Effector memory CD8-positive, alpha-beta T cell (primary cell): ENCODE results near the gene ZNF213.
A peak's percentile ranks its signal among the peaks of the same experiment; 100 is the strongest.

Source experiments
- ATAC-seq: fragments of 150-1000 bp; cut with Tn5 transposase; replicated peaks from 2 replicates; pipeline ENCODE4 v1.10.0; 2021; ENCODE audit warnings: mild to moderate bottlenecking, moderate library complexity
- DNase-seq, 3 experiments: peaks; one replicate each; pipeline ENCODE4 v3.0.0; 2021
- H3K27ac Mint-ChIP-seq, 2 donors: one replicate each; pipeline ENCODE4 v1.8.0; 2022; ENCODE audit warnings: mild to moderate bottlenecking in 2 of 2, mixed read lengths in 2 of 2, moderate library complexity in 2 of 2
- H3K27me3 Mint-ChIP-seq, 2 donors: one replicate each; pipeline ENCODE4 v1.8.0; 2022; ENCODE audit warnings: mixed read lengths in 2 of 2
- H3K36me3 Mint-ChIP-seq: one replicate; pipeline ENCODE4 v1.8.0; 2022; ENCODE audit warnings: mild to moderate bottlenecking, moderate library complexity, mixed read lengths; ENCODE audit not compliant: insufficient read depth
- H3K4me1 Mint-ChIP-seq, 2 donors: one replicate each; pipeline ENCODE4 v1.8.0; 2022; ENCODE audit warnings: low read depth in 2 of 2, mixed read lengths in 2 of 2
- H3K4me3 Mint-ChIP-seq, 2 donors: one replicate each; pipeline ENCODE4 v1.8.0; 2022; ENCODE audit warnings: mild to moderate bottlenecking in 2 of 2, mixed read lengths in 2 of 2, moderate library complexity in 2 of 2
- H3K9me3 Mint-ChIP-seq, 2 donors: one replicate each; pipeline ENCODE4 v1.8.0; 2022; ENCODE audit warnings: mixed read lengths in 2 of 2
- total RNA-seq, 9 experiments: gene quantifications; one replicate each; lab custom pipeline; 2026; lab: John Stamatoyannopoulos, UW

Gene ZNF213
- total RNA-seq: 0 to 12.0 (median 6.7) reads per million in 9 experiments

- H3K4me3 Mint-ChIP-seq: peak within 1 kb of the TSS; percentile 94 to 95
- peaks cover 19 to 25% of the 10 kb centered on the region in 2 donors for H3K4me1 Mint-ChIP-seq
- H3K27me3 Mint-ChIP-seq: no peaks in the 10 kb centered on the region
- ATAC-seq: peak; percentile 95
- H3K27ac Mint-ChIP-seq: peak within 1 kb of the TSS; percentile 96 to 98
- H3K9me3 Mint-ChIP-seq: no peaks in the 10 kb centered on the region
- H3K36me3 Mint-ChIP-seq: peaks cover 24% of the 10 kb centered on the region
- peak; percentile 87 to 88 (median 87) for DNase-seq
Observed at GRCh38 chr16:3134338-3135125, at the start of gene ZNF213. TSS of gene ZNF213 (plus strand) at chr16:3135029. CDS start at chr16:3137281, 2,252 bp downstream.

GRCh38 chr16:3085868-3086595 is 48.8 kb upstream of the ZNF213 start:
- Mint-ChIP-seq H3K9me3 (no peaks in the 10 kb centered on the region), H3K27ac (no peak overlapping the region), H3K4me3 (peak overlapping the region in 1 of 2 donors; percentile 64), H3K36me3 (peaks cover 6% of the 10 kb centered on the region), H3K27me3 (no peaks in the 10 kb centered on the region), H3K4me1 (peaks cover 26 to 27% of the 10 kb centered on the region in 2 donors)
- ATAC-seq (no peak), DNase-seq (no peak)

GRCh38 chr16:3086596-3087242 is 48.1 kb upstream of the ZNF213 start:
- peak; percentile 31 for ATAC-seq
- no peak for DNase-seq
- Mint-ChIP-seq H3K27ac (peak overlapping the region; percentile 60 to 86), H3K4me1 (peaks cover 27 to 29% of the 10 kb centered on the region in 2 donors), H3K36me3 (peaks cover 6% of the 10 kb centered on the region), H3K27me3 (no peaks in the 10 kb centered on the region), H3K4me3 (peak overlapping the region; percentile 53 to 64), H3K9me3 (no peaks in the 10 kb centered on the region)

GRCh38 chr16:3087243-3088235 is 47.3 kb upstream of the ZNF213 start:
- ATAC-seq: no peak
- peak overlapping the region; percentile 86 for H3K27ac Mint-ChIP-seq
- H3K9me3 Mint-ChIP-seq: no peaks in the 10 kb centered on the region
- DNase-seq: no peak
- no peaks in the 10 kb centered on the region for H3K27me3 Mint-ChIP-seq
- H3K4me3 Mint-ChIP-seq: peak overlapping the region; percentile 53 to 64
- H3K4me1 Mint-ChIP-seq: peaks cover 27 to 28% of the 10 kb centered on the region in 2 donors
- peaks cover 9% of the 10 kb centered on the region for H3K36me3 Mint-ChIP-seq

- ATAC-seq (no peak), DNase-seq (no peak)
- Mint-ChIP-seq H3K27me3 (no peaks in the 10 kb centered on the region), H3K9me3 (no peaks in the 10 kb centered on the region), H3K36me3 (peaks cover 9% of the 10 kb centered on the region), H3K4me1 (peaks cover 26 to 27% of the 10 kb centered on the region in 2 donors), H3K4me3 (peak overlapping the region in 1 of 2 donors; percentile 48), H3K27ac (peak overlapping the region; percentile 29 to 86)
Observed at GRCh38 chr16:3088450-3088849, 46.4 kb upstream of the ZNF213 start.

GRCh38 chr16:3088925-3089716 is 45.7 kb upstream of the ZNF213 start:
- H3K4me1 Mint-ChIP-seq: peaks cover 26 to 27% of the 10 kb centered on the region in 2 donors
- ATAC-seq: no peak
- no peak overlapping the region for H3K27ac Mint-ChIP-seq

GRCh38 chr16:3089717-3090592 is 44.9 kb upstream of the ZNF213 start:
- peaks cover 27 to 31% of the 10 kb centered on the region in 2 donors for H3K4me1 Mint-ChIP-seq
- ATAC-seq: no peak
- no peaks in the 10 kb centered on the region for H3K9me3 Mint-ChIP-seq
- no peak for DNase-seq
- H3K4me3 Mint-ChIP-seq: no peak overlapping the region
- H3K27ac Mint-ChIP-seq: no peak overlapping the region
- no peaks in the 10 kb centered on the region for H3K27me3 Mint-ChIP-seq
- H3K36me3 Mint-ChIP-seq: peaks cover 6% of the 10 kb centered on the region

More at GRCh38 chr16:3088925-3089716, 45.7 kb upstream of the ZNF213 start:
- Mint-ChIP-seq H3K9me3 (no peaks in the 10 kb centered on the region), H3K36me3 (peaks cover 6% of the 10 kb centered on the region), H3K27me3 (no peaks in the 10 kb centered on the region), H3K4me3 (no peak overlapping the region)
- DNase-seq: no peak

GRCh38 chr16:3091551-3091950 is 43.3 kb upstream of the ZNF213 start:
- Mint-ChIP-seq H3K36me3 (peaks cover 11% of the 10 kb centered on the region), H3K4me1 (peaks cover 28% of the 10 kb centered on the region in 2 donors), H3K9me3 (no peaks in the 10 kb centered on the region), H3K27me3 (no peaks in the 10 kb centered on the region), H3K4me3 (no peak overlapping the region), H3K27ac (peak overlapping the region; percentile 29 to 83)
- ATAC-seq (no peak), DNase-seq (no peak)

GRCh38 chr16:3092501-3092941 is 42.3 kb upstream of the ZNF213 start:
- peaks cover 25 to 26% of the 10 kb centered on the region in 2 donors for H3K4me1 Mint-ChIP-seq
- ATAC-seq (no peak), DNase-seq (no peak)
- no peak overlapping the region for H3K4me3 Mint-ChIP-seq
- H3K27ac Mint-ChIP-seq: no peak overlapping the region
- peaks cover 13% of the 10 kb centered on the region for H3K36me3 Mint-ChIP-seq
- no peaks in the 10 kb centered on the region for H3K9me3 Mint-ChIP-seq
- no peaks in the 10 kb centered on the region for H3K27me3 Mint-ChIP-seq

- Mint-ChIP-seq H3K27me3 (no peaks in the 10 kb centered on the region), H3K27ac (peak overlapping the region in 1 of 2 donors; percentile 51), H3K36me3 (peaks cover 13% of the 10 kb centered on the region), H3K4me1 (peaks cover 17 to 18% of the 10 kb centered on the region in 2 donors), H3K4me3 (peak overlapping the region; percentile 42 to 61), H3K9me3 (no peaks in the 10 kb centered on the region)
- ATAC-seq (peak; percentile 56), DNase-seq (peak; percentile 57 to 67 (median 62))
Observed at GRCh38 chr16:3094289-3095027, 40.4 kb upstream of the ZNF213 start.
